Measurements from ENCODE around the gene SLC46A1.

Gene SLC46A1

GRCh38 chr17:28348979-28349378 is 57.0 kb downstream of the SLC46A1 start:
- no peak for DNase-seq

- no peak for DNase-seq
Measured at GRCh38 chr17:28347261-28347891, 58.6 kb downstream of the SLC46A1 start.

GRCh38 chr17:28346746-28347246 is 59.2 kb downstream of the SLC46A1 start:
- DNase-seq: no peak

GRCh38 chr17:28346199-28346580 is 59.8 kb downstream of the SLC46A1 start:
- no peak for DNase-seq

- DNase-seq: no peak
Measured at GRCh38 chr17:28345419-28346198, 60.4 kb downstream of the SLC46A1 start.
